Measurements from ENCODE around the gene USE1. TPM values are rescaled to one million over a fixed set of nuclear protein-coding genes. Genes with fewer than 3 reads are reported as not detected.
"Not testable (repeated sequence)": the region's sequence is repeated elsewhere in the genome, so short reads cannot be mapped to it uniquely, and the experiment has no call there.

Gene USE1
- total RNA-seq (2014; rRNA removed; shearing (Covaris generic)): 23.1 and 38.4 TPM in 2 replicates

DNA sequence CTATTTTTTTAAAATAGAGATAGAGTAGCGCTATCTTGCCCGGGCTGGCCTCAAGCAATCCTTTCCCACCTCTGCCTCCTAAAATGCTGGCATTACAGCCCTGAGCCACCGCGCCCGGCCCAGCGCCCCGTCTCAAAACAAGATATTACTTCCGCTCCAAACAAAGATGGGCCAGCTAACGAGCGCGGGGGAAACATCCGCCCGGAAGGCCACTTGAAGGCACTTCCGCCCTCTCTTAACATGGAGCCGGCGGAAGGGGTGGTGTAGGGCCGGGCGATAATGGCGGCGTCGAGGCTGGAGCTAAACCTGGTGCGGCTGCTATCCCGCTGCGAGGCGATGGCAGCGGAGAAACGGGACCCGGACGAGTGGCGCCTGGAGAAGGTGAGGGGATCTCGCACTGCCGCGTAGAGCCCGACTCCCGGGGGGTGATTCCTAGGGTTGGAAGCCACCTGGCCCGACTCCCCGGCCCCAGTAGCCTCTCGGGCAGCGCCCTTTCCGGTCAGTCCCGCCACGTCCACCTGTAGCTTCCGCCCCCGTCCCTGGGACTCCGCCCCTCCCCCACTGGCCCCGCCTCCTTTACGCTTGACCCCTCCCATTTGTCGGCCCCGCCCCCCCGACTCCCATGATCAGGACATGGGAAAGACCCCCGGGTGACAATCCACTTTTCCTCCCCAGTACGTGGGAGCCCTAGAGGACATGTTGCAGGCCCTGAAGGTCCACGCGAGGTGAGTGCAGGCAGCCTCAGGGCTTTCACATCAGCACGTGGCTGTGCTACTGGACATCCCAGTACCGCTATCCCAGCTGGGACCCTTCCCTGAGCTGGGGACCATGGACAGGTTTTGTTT, at the start of gene USE1:
Gene USE1 (plus strand): TSS at position 231 of the 845 bp plus-strand sequence. CDS start 49 bp downstream, at position 280.
- no peaks in the 10 kb centered on the region for H3K9me3 ChIP-seq (replicated peaks)
- peaks cover 53% of the 10 kb centered on the region for H3K36me3 ChIP-seq
- peak; percentile 91 to 97 for DNase-seq (ENCODE audit: low read depth in 1 of 2, low spot score in 2 of 2)
- H3K4me3 ChIP-seq: peak within 1 kb of the TSS; percentile 69
- H3K4me1 ChIP-seq (replicated peaks): peaks cover 19% of the 10 kb centered on the region
- H3K27ac ChIP-seq: peak within 1 kb of the TSS; percentile 93
- H3K27me3 ChIP-seq (replicated peaks): no peaks in the 10 kb centered on the region

GRCh38 chr19:17165715-17166114, 49.4 kb upstream of the USE1 start:
- Histone ChIP-seq H3K36me3 (peaks cover 85% of the 10 kb centered on the region), H3K4me3 (no peak overlapping the region), H3K27me3 (replicated peaks) (no peaks in the 10 kb centered on the region), H3K4me1 (replicated peaks) (no peaks in the 10 kb centered on the region), H3K9me3 (replicated peaks) (no peaks in the 10 kb centered on the region), H3K27ac (no peak overlapping the region)
- DNase-seq (ENCODE audit: low read depth in 1 of 2, low spot score in 2 of 2): no peak

GRCh38 chr19:17170538-17171297, 44.4 kb upstream of the USE1 start:
- no peak for DNase-seq (ENCODE audit: low read depth in 1 of 2, low spot score in 2 of 2)
- Histone ChIP-seq H3K9me3 (replicated peaks) (no peaks in the 10 kb centered on the region), H3K27me3 (replicated peaks) (no peaks in the 10 kb centered on the region), H3K36me3 (peaks cover 81% of the 10 kb centered on the region), H3K27ac (no peak overlapping the region), H3K4me1 (replicated peaks) (peaks cover 5% of the 10 kb centered on the region; the same call in 1 of the 2 replicates), H3K4me3 (no peak overlapping the region)

GRCh38 chr19:17171874-17172273, 43.3 kb upstream of the USE1 start:
- Histone ChIP-seq H3K27ac (no peak overlapping the region), H3K4me3 (no peak overlapping the region), H3K36me3 (peaks cover 81% of the 10 kb centered on the region)

GRCh38 chr19:17172624-17173345, 42.4 kb upstream of the USE1 start:
- no peaks in the 10 kb centered on the region for H3K9me3 ChIP-seq (replicated peaks)
- H3K4me1 ChIP-seq (replicated peaks): peaks cover 5% of the 10 kb centered on the region; the same call in 1 of the 2 replicates
- DNase-seq (ENCODE audit: low read depth in 1 of 2, low spot score in 2 of 2): no peak
- H3K27ac ChIP-seq: no peak overlapping the region
- H3K27me3 ChIP-seq (replicated peaks): no peaks in the 10 kb centered on the region
- peaks cover 76% of the 10 kb centered on the region for H3K36me3 ChIP-seq
- no peak overlapping the region for H3K4me3 ChIP-seq

More at GRCh38 chr19:17171874-17172273, 43.3 kb upstream of the USE1 start:
- DNase-seq (ENCODE audit: low read depth in 1 of 2, low spot score in 2 of 2): no peak
- Histone ChIP-seq H3K27me3 (replicated peaks) (no peaks in the 10 kb centered on the region), H3K9me3 (replicated peaks) (no peaks in the 10 kb centered on the region), H3K4me1 (replicated peaks) (peaks cover 5% of the 10 kb centered on the region; the same call in 1 of the 2 replicates)

- Histone ChIP-seq H3K36me3 (peaks cover 64% of the 10 kb centered on the region), H3K4me1 (replicated peaks) (peaks cover 2% of the 10 kb centered on the region; the same call in 1 of the 2 replicates), H3K4me3 (no peak overlapping the region), H3K27me3 (replicated peaks) (no peaks in the 10 kb centered on the region), H3K9me3 (replicated peaks) (no peaks in the 10 kb centered on the region), H3K27ac (no peak overlapping the region)
- no peak for DNase-seq (ENCODE audit: low read depth in 1 of 2, low spot score in 2 of 2)
These were observed 36.9 kb upstream of the USE1 start for GRCh38 chr19:17178291-17178690.

DNA sequence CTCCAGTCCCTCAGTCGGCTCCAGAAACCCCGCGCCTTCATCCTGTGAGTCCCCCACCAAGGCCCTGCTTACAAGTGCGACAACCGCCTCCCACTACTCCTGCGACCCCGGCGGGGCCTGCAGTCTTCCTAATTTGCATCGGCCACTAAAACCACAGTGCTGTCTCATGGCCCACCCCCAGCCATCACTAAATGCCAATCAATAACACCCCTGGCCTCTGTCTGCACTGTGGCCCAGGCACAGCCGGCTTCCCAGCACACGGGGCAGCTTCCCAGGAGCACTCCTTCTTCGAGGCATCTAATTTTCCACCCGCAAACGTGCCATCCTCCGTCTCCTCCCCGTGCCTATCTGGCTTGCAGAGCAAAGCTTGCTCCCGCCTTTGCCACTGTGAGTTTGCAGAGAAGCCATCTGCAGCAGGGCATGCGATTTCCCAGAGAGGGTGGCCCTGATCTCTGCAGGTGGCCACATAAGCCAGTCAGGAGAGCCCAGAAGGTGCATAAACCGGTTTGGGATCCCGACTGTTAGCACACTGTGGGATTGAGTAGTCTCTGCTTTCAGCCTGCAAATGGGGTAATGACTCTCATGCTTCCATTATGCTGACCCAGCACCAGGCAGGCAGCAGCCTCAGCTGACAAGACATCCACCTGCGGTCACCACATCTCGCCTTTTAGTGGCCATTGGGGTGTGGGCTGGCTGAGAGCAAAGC, 34.0 kb upstream of the USE1 start:
- Histone ChIP-seq H3K36me3 (peaks cover 59% of the 10 kb centered on the region), H3K4me3 (no peak overlapping the region), H3K27ac (no peak overlapping the region), H3K27me3 (replicated peaks) (no peaks in the 10 kb centered on the region), H3K9me3 (replicated peaks) (no peaks in the 10 kb centered on the region), H3K4me1 (replicated peaks) (no peaks in the 10 kb centered on the region)
- DNase-seq (ENCODE audit: low read depth in 1 of 2, low spot score in 2 of 2): no peak

GRCh38 chr19:17183271-17183761, 31.8 kb upstream of the USE1 start:
- Histone ChIP-seq H3K9me3 (replicated peaks) (no peaks in the 10 kb centered on the region), H3K27ac (no peak overlapping the region), H3K27me3 (replicated peaks) (no peaks in the 10 kb centered on the region), H3K4me1 (replicated peaks) (no peaks in the 10 kb centered on the region), H3K4me3 (no peak overlapping the region), H3K36me3 (peaks cover 65% of the 10 kb centered on the region)
- DNase-seq (ENCODE audit: low read depth in 1 of 2, low spot score in 2 of 2): no peak

DNA sequence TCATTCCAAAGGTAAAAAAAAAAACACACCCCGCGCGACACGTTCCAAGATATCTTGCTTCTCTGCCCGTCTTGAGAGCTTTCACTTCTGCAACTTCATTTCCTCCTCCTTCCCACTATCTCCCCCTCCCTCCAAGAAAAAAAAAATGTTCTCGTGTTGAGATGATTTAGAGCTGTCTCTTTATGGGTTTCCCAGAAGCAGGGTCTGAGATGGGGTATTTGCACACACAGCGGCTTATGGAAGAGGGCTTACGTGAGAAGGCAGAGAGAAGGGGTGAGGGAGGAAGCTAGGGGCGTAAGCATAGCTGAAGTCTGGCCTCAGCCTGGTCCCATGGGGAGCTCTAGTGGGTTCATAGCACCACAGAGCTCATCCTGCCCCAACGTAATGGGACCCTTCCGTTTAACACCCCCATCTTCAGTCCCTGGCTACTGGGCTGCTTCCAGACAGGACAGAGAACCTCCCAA, 31.3 kb upstream of the USE1 start:
- Histone ChIP-seq H3K4me1 (replicated peaks) (no peaks in the 10 kb centered on the region), H3K4me3 (no peak overlapping the region), H3K36me3 (peaks cover 68% of the 10 kb centered on the region), H3K27ac (no peak overlapping the region), H3K27me3 (replicated peaks) (no peaks in the 10 kb centered on the region), H3K9me3 (replicated peaks) (no peaks in the 10 kb centered on the region)
- no peak for DNase-seq (ENCODE audit: low read depth in 1 of 2, low spot score in 2 of 2)

DNA sequence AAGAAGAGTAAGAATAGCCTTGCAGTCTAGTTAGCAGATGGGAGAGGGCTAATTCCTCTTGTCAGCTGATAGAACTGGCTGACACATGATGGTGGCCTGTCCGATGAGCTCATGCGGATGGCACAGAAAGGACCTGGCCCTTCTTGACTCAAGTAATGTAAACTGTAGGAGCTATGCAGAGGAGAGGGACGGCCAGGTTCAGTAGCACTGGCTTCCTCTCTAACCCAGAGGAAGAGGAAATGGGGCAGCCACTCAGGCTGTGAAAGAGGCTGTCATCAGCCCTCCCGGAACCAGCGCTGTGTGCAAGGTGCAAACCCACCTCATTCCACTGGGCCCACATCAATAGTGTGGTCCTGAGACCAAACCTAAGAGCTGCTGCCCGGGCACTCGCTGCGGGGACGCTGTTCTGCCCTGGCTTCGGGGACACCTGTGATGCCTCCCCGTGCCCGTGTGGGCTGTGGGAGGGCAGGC, 30.8 kb upstream of the USE1 start:
- no peaks in the 10 kb centered on the region for H3K4me1 ChIP-seq (replicated peaks)
- peaks cover 73% of the 10 kb centered on the region for H3K36me3 ChIP-seq
- no peaks in the 10 kb centered on the region for H3K9me3 ChIP-seq (replicated peaks)
- DNase-seq (ENCODE audit: low read depth in 1 of 2, low spot score in 2 of 2): no peak
- H3K4me3 ChIP-seq: no peak overlapping the region
- H3K27ac ChIP-seq: no peak overlapping the region
- H3K27me3 ChIP-seq (replicated peaks): no peaks in the 10 kb centered on the region

- no peaks in the 10 kb centered on the region for H3K4me1 ChIP-seq (replicated peaks)
- DNase-seq (ENCODE audit: low read depth in 1 of 2, low spot score in 2 of 2): no peak
- no peaks in the 10 kb centered on the region for H3K9me3 ChIP-seq (replicated peaks)
- no peak overlapping the region for H3K27ac ChIP-seq
- H3K27me3 ChIP-seq (replicated peaks): no peaks in the 10 kb centered on the region
- peaks cover 75% of the 10 kb centered on the region for H3K36me3 ChIP-seq
- H3K4me3 ChIP-seq: no peak overlapping the region
These were observed 29.6 kb upstream of the USE1 start for GRCh38 chr19:17185590-17185989.

DNA sequence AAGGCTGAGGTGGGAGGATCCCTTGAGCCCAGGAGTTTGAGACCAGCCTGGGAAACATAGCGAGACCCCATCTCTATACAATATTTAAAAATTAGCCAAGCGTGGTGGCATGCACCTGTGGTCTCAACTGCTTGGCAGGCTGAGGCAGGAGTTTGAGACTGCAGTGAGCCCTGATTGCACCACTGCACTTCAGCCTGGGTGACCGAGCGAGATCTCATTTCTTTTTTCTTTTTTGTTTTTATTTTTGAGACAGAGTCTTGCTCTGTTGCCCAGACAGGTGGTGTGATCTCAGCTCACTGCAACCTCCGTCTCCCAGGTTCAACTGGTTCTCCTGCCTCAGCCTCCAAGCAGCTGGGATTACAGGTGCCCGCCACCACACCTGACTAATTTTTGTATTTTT, 23.4 kb upstream of the USE1 start:
- not testable (repeated sequence) for H3K4me1 ChIP-seq (replicated peaks); H3K9me3 ChIP-seq (replicated peaks); DNase-seq (ENCODE audit: low read depth in 1 of 2, low spot score in 2 of 2); H3K4me3 ChIP-seq; H3K27me3 ChIP-seq (replicated peaks); H3K27ac ChIP-seq
- peaks cover 81% of the 10 kb centered on the region for H3K36me3 ChIP-seq

DNA sequence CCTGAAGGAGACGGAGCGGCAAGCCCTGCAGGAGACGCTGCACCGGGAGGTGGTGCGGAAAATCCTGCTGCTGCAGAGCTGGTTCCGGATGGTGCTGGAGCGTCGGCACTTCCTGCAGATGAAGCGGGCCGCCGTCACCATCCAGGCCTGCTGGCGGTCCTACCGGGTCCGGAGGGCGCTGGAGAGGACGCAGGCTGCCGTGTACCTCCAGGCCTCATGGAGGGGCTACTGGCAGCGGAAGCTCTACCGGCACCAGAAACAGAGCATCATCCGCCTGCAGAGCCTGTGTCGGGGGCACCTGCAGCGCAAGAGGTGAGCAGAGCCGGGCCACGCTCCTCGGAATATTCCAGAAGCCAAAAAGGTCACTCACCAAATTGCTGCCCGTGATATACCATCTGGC, 22.4 kb upstream of the USE1 start:
- Histone ChIP-seq H3K27me3 (replicated peaks) (no peaks in the 10 kb centered on the region), H3K27ac (no peak overlapping the region), H3K4me3 (no peak overlapping the region), H3K9me3 (replicated peaks) (no peaks in the 10 kb centered on the region), H3K4me1 (replicated peaks) (no peaks in the 10 kb centered on the region), H3K36me3 (peaks cover 81% of the 10 kb centered on the region)
- DNase-seq (ENCODE audit: low read depth in 1 of 2, low spot score in 2 of 2): no peak

Measured in SJSA1 (cell line).